GF-D8 (cell line): ENCODE data around the gene UBTF.
A peak's percentile ranks its signal among the peaks of the same experiment; 100 is the strongest.

Experiments used
- DNase-seq: peaks from one replicate; lab custom pipeline; 2025; lab: John Stamatoyannopoulos, UW

Gene UBTF

GRCh38 chr17:44214896-44215295 lies 4.6 kb downstream of the UBTF start:
- DNase-seq, result no peak

GRCh38 chr17:44214230-44214494 lies 5.3 kb downstream of the UBTF start:
- no peak for DNase-seq

GRCh38 chr17:44213403-44214229 lies 5.9 kb downstream of the UBTF start:
- DNase-seq, result no peak

GRCh38 chr17:44212507-44213402 lies 6.7 kb downstream of the UBTF start:
- no peak for DNase-seq

DNA sequence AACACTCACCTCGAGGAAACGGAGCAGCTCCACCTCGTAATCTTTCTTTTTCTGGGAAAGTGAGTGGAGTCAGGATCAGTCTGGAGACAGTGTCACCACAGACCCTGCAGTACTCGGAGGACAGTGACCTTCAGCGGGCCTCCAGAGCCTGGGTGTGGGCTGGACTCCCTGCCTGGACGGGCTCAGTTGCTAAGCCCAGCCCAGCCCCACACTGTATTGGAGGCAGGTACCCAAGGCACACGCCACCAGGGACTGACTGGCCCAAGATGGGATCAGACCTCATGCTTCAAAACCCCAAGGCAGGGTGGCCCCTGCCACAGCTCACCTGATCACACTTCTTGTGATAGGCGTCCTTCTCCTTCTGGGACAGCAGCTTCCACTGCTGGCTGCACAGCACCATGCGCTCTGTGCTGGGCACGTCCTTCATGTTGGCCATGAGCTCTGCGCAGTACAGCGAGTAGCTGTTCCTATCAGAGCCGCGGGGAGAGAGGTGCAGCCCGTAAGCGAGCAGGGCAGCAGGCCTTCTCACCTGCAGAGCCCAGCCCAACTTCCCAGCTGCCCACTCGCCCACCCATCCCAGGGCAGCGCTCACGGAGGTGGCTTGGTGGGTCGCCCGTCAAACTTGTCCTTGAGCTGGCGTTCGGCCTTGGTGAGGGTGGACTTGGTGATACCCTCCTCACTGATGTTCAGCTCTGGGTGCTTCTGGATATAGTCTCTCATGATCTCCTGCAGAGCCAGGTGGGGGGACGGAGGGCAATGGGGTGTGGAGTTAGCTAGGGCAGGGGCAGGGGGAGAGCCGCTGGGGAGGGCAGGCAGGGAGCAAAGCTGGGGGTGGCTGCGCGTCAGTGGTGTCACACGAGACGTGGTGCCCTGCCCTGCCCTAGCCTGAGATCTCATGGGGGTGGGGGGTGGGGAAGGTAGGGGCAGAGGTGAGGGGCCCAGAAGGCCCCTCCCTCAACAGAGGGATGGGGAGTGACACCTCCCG lies 7.9 kb downstream of the UBTF start:
- no peak for DNase-seq

- DNase-seq, result peak; percentile 69
Measured at GRCh38 chr17:44210342-44211192, 8.9 kb downstream of the UBTF start.

GRCh38 chr17:44209786-44210341 lies 9.6 kb downstream of the UBTF start:
- no peak for DNase-seq

- DNase-seq, result no peak
Measured at GRCh38 chr17:44207743-44208142, 11.7 kb downstream of the UBTF start.

GRCh38 chr17:44207319-44207718 lies 12.2 kb downstream of the UBTF start:
- DNase-seq, result no peak

DNA sequence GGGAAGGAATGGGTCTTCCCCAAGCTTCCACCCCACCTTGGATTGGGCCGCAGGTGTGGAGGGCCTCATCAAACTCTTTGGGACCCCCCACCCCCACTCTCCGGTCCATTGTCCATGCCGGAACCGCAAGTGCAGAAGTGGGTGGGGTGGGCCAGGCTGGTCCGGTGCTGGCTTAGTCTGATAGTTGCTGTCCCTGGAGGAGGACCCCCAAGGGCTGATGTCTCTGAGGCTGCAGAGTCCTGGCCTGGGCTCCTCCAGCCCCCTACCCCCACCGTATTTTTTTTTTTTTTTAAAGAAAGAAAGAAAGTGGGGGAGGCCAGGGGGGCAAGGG lies 12.7 kb downstream of the UBTF start:
- DNase-seq, result no peak

DNA sequence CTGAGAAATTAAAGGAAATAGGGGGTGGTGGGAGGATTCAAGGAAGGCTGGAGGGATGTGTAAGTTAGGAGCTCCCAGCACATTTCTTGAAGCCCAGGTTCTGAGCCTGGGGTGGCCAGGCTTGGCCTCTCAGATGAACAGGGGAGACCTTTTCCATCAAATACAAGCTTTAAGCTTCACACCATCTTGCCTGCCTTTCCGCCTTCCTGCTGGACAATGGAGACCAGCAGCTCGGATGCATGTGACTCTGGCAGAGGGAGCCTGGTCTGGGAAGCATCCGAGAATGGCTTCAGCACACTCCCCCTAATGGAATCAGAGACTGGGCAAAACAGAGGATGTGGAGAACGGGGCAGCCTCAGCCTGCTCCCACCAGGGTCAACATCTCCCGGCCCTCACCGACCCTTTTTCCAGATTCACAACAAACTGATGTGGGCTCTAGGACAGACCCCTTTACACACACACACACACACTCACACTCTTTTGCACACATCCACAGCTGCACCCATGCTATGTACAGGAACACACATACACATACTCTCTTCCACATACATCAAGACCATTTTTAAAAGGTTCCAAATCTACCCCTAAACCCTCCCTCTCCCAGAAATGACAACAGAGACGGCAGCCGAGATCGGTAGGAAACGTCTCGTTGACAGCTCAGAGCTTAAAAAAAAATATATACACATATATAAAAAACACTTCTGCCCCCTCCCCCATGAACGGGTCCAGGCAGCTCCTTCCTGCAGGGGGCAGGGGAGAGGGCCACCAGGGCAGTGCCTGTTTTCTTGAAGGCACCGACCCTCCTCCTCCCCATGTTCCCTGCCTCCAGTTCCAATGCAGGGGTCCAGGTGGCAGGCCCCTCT lies 13.3 kb downstream of the UBTF start:
- no peak for DNase-seq

DNA sequence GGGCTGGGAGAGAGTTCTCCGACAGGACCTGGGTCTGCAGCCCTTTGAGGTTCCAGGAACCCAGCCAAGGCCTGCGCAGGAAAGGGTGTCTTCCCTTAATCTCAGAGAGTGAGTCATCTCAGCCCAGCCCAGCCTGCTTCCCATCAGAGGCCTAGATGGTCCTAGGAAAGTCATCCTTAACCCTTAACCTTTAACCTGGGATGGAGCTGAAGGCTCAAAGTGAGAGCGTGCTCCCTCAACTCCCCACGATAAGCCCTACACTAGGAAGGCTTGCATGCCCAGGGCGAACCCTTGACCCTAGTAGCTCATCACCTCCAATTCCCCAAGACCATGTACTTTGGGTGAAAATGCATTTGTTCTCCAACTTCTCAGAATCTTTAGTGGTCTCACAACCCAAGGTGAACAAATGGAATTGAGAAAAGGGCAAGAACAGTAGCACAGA lies 15.0 kb downstream of the UBTF start:
- DNase-seq, result no peak

- DNase-seq, result peak; percentile 67
Measured at GRCh38 chr17:44203731-44204440, 15.6 kb downstream of the UBTF start.

GRCh38 chr17:44202756-44203155 lies 16.7 kb downstream of the UBTF start:
- DNase-seq, result no peak

DNA sequence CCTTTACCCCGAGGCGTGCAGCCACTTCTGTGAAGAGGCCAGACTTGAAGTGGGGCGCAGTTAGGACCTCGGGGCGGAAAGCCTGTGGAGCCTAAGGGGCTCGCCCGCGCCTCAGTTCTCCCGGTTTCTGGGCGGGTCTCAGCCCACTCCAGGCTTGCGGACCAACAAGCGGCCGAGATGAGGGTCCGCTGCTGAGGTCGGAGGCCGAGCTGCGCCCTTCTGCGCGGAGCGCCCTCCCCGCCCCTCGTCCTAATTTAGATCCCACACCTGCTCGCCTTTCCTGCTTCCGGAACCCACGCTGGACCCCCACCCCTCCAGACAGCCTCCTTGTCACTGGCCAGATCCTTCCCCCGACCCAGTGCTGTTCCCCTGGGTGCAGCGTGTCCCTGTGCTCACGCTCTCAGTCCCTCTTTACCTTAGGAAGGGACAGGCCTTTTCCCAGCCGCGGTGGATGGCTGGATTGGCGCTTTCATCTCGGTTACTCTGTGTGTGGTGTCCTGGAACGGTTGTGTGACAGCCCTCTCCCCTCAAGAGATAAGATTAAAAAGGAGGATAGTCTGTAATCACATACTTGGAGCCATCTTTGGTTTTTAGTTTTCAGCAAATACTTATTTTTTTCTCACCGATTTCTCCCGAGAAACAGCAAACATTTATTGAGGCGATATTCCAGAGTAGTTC lies 18.9 kb downstream of the UBTF start:
- DNase-seq, result no peak

GRCh38 chr17:44199553-44200477 lies 19.7 kb downstream of the UBTF start, which contains the start of gene ATXN7L3:
TSS of gene ATXN7L3 (minus strand) at chr17:44199884. CDS start at chr17:44198070, 1,814 bp downstream.
- DNase-seq, result peak; percentile 90
